ENCODE measurements around the gene RUNX2.

DNA sequence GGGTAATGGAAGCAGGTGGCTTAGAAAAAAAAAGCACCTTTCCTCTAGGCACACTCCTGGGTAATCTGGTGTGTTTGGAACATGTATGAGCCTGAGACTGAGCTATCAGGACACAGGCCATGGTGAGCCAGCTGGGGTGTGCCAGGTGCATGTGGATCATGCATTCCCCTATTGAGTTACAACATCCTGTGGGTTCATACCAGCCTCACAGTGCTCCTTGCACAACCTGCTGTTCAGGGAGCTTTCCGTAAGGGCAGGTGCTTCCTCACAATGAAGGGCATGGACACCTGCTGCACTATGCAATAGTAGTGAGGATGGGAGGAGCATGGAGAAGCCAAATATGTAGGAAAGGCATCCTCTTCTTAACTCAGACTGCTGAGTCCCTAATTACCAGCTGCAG, 246.8 kb downstream of the RUNX2 start:
- TF ChIP-seq, protein P1, sequence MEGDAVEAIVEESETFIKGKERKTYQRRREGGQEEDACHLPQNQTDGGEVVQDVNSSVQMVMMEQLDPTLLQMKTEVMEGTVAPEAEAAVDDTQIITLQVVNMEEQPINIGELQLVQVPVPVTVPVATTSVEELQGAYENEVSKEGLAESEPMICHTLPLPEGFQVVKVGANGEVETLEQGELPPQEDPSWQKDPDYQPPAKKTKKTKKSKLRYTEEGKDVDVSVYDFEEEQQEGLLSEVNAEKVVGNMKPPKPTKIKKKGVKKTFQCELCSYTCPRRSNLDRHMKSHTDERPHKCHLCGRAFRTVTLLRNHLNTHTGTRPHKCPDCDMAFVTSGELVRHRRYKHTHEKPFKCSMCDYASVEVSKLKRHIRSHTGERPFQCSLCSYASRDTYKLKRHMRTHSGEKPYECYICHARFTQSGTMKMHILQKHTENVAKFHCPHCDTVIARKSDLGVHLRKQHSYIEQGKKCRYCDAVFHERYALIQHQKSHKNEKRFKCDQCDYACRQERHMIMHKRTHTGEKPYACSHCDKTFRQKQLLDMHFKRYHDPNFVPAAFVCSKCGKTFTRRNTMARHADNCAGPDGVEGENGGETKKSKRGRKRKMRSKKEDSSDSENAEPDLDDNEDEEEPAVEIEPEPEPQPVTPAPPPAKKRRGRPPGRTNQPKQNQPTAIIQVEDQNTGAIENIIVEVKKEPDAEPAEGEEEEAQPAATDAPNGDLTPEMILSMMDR (IDR thresholded peaks at IDR 0.05; ENCODE audit: low read length), result no peak
- TF ChIP-seq EZH2 (IDR thresholded peaks at IDR 0.05; ENCODE audit: borderline replicate concordance, low read length), result no peak

All from OCI-LY1 (cell line).